SHP77 treated with DMSO at 0.1 percent for 48 hours (cell line): ENCODE measurements around the gene LIN37.

ENCODE experiments used
- DNase-seq: peaks from one replicate; lab custom pipeline; 2025; lab: John Stamatoyannopoulos, UW

Gene LIN37

GRCh38 chr19:35748106-35749020, at the start of gene LIN37:
LIN37 (plus strand) TSS chr19:35748576; CDS start chr19:35748725, 149 bp downstream.
- DNase-seq: peak; percentile 94

- peak; percentile 97 for DNase-seq
Observed at GRCh38 chr19:35702223-35703012, 46.0 kb upstream of the LIN37 start.

- no peak for DNase-seq
Observed at GRCh38 chr19:35703343-35703742, 45.0 kb upstream of the LIN37 start.

- DNase-seq: no peak
Observed at GRCh38 chr19:35704218-35704617, 44.2 kb upstream of the LIN37 start, which contains the start of gene ZBTB32. ZBTB32 (plus strand) TSS chr19:35704558; CDS start chr19:35714627, 10,069 bp downstream.

GRCh38 chr19:35708391-35708790, 40.0 kb upstream of the LIN37 start:
- DNase-seq: no peak

- no peak for DNase-seq
Observed at GRCh38 chr19:35710784-35711723, 37.3 kb upstream of the LIN37 start.

GRCh38 chr19:35712567-35713505, 35.5 kb upstream of the LIN37 start:
- DNase-seq: no peak

- DNase-seq: no peak
Observed at GRCh38 chr19:35713506-35713850, 34.9 kb upstream of the LIN37 start.

GRCh38 chr19:35713904-35714495, 34.4 kb upstream of the LIN37 start:
- DNase-seq: no peak

- no peak for DNase-seq
Observed at GRCh38 chr19:35714601-35715354, 33.6 kb upstream of the LIN37 start.

GRCh38 chr19:35715355-35715809, 33.0 kb upstream of the LIN37 start:
- no peak for DNase-seq

- no peak for DNase-seq
Observed at GRCh38 chr19:35715981-35716800, 32.2 kb upstream of the LIN37 start.

- DNase-seq: peak; percentile 87
Observed at GRCh38 chr19:35716801-35717664, 31.3 kb upstream of the LIN37 start.

- no peak for DNase-seq
Observed at GRCh38 chr19:35717665-35718344, 30.6 kb upstream of the LIN37 start, which contains the start of gene KMT2B. KMT2B (plus strand) TSS chr19:35718003; CDS start chr19:35718019, 16 bp downstream.

GRCh38 chr19:35718345-35719041, 29.9 kb upstream of the LIN37 start:
- DNase-seq: no peak
